ENCODE measurements around the gene C6orf141. TPM values are rescaled to one million over a fixed set of nuclear protein-coding genes. Genes with fewer than 3 reads are reported as not detected.

C6orf141 gene
- polyA plus RNA-seq, 1 donor (not counting 4 experiments of a cell fraction or from before 2014, with no cell fraction given): 51.6 TPM

GRCh38 chr6:49541936-49542335 is 8.5 kb upstream of the C6orf141 start:
- FAIRE-seq (peak; percentile 51), DNase-seq (ENCODE audit: low read depth, low spot score) (no peak)
- dilution Hi-C loops (cut with MboI; ENCODE audit: extremely low pct_ligation_motif_present, low sequenced_read_pairs): no loop called here
- Histone ChIP-seq H3K9ac (ENCODE audit: control insufficient read depth, extremely low read depth, insufficient read depth, low read length) (peak overlapping the region; percentile 73), H4K20me1 (ENCODE audit: control insufficient read depth, extremely low read depth, insufficient read depth, low read length) (no peaks in the 10 kb centered on the region), H3K4me2 (ENCODE audit: control insufficient read depth, extremely low read depth, insufficient read depth, low read depth, low read length) (peak overlapping the region; percentile 72), H3K27ac (ENCODE audit: control insufficient read depth, insufficient read depth, low read length) (peak overlapping the region; percentile 97), H3K4me3 (ENCODE audit: control insufficient read depth in 2 of 3, extremely low read depth in 1 of 3, insufficient read depth in 2 of 3, low read depth in 1 of 3, low read length in 3 of 3) (peak overlapping the region in 1 of 3 experiments; percentile 48), H3K36me3 (ENCODE audit: control insufficient read depth in 2 of 2, extremely low read depth in 1 of 2, insufficient read depth in 2 of 2, low read length in 2 of 2) (no peaks in the 10 kb centered on the region), H3K4me1 (ENCODE audit: control insufficient read depth, extremely low read depth, insufficient read depth, low read length) (peaks cover 17% of the 10 kb centered on the region), H3K9me1 (ENCODE audit: control insufficient read depth, extremely low read depth, insufficient read depth, low read length) (no peaks in the 10 kb centered on the region), H3K27me3 (ENCODE audit: control insufficient read depth, extremely low read depth, insufficient read depth, low read length) (no peaks in the 10 kb centered on the region), H2AFZ (ENCODE audit: control insufficient read depth, low read length) (no peak overlapping the region), H3K79me2 (ENCODE audit: control insufficient read depth, insufficient read depth, low read length) (no peaks in the 10 kb centered on the region), H3K9me3 (ENCODE audit: control insufficient read depth, low read depth, low read length) (no peaks in the 10 kb centered on the region)
- TF ChIP-seq CTCF (optimal IDR thresholded peaks at IDR 0.05 in 1 of 3, IDR thresholded peaks at IDR 0.05 in 1 of 3, conservative IDR thresholded peaks at IDR 0.05 in 1 of 3; ENCODE audit: extremely low read depth in 1 of 3, insufficient read depth in 2 of 3, low read length in 3 of 3): no peak
- TF ChIP-seq EZH2 (IDR thresholded peaks at IDR 0.05; ENCODE audit: low read length): no peak

DNA sequence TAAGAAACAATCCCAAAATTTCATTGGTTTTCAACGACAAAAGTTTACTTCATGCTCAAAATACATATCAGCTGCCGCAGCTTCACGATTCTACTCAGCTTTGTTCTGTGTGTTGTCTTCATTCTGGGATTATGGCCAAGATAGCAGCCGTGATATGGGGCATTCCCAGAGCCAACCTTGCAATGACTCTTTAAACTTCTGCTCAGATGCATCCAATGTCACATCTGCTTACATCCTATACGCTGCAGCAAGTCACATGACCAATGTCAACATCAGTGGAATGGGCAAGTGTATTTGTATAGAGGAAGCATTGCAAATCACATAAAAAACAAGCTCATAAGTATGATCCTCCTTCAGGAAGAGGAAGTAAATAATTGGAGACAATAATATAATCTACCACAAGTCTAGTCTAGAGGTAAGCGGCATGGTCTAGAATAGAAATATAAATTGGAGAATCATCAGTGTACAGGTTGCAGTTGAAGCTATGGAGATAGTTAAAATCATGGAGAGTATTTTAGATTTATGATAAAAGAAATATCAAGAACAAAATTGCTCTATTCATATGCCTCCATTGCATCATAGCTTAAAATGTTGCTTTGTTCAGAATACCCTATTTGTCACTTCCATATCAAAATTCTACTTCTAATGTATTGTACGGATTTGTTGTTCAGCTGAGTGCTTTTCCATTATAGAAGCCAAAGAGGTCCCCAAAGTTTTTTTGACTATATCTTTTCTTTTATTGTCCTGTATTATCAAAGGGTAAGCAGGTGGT is 7.2 kb upstream of the C6orf141 start:
- Histone ChIP-seq H3K4me3 (ENCODE audit: control insufficient read depth in 2 of 3, extremely low read depth in 1 of 3, insufficient read depth in 2 of 3, low read depth in 1 of 3, low read length in 3 of 3) (no peak overlapping the region), H2AFZ (ENCODE audit: control insufficient read depth, low read length) (no peak overlapping the region), H3K36me3 (ENCODE audit: control insufficient read depth in 2 of 2, extremely low read depth in 1 of 2, insufficient read depth in 2 of 2, low read length in 2 of 2) (no peaks in the 10 kb centered on the region), H3K79me2 (ENCODE audit: control insufficient read depth, insufficient read depth, low read length) (no peaks in the 10 kb centered on the region), H3K9ac (ENCODE audit: control insufficient read depth, extremely low read depth, insufficient read depth, low read length) (no peak overlapping the region), H3K9me1 (ENCODE audit: control insufficient read depth, extremely low read depth, insufficient read depth, low read length) (no peaks in the 10 kb centered on the region), H3K4me1 (ENCODE audit: control insufficient read depth, extremely low read depth, insufficient read depth, low read length) (peaks cover 17% of the 10 kb centered on the region), H3K4me2 (ENCODE audit: control insufficient read depth, extremely low read depth, insufficient read depth, low read depth, low read length) (no peak overlapping the region), H4K20me1 (ENCODE audit: control insufficient read depth, extremely low read depth, insufficient read depth, low read length) (no peaks in the 10 kb centered on the region), H3K27me3 (ENCODE audit: control insufficient read depth, extremely low read depth, insufficient read depth, low read length) (no peaks in the 10 kb centered on the region), H3K27ac (ENCODE audit: control insufficient read depth, insufficient read depth, low read length) (no peak overlapping the region), H3K9me3 (ENCODE audit: control insufficient read depth, low read depth, low read length) (no peaks in the 10 kb centered on the region)
- DNase-seq (ENCODE audit: low read depth, low spot score) (no peak), FAIRE-seq (no peak)
- dilution Hi-C loops (cut with MboI; ENCODE audit: extremely low pct_ligation_motif_present, low sequenced_read_pairs): no loop called here
- no peak for TF ChIP-seq CTCF (optimal IDR thresholded peaks at IDR 0.05 in 1 of 3, IDR thresholded peaks at IDR 0.05 in 1 of 3, conservative IDR thresholded peaks at IDR 0.05 in 1 of 3; ENCODE audit: extremely low read depth in 1 of 3, insufficient read depth in 2 of 3, low read length in 3 of 3)
- TF ChIP-seq EZH2 (IDR thresholded peaks at IDR 0.05; ENCODE audit: low read length): no peak

Data from keratinocyte (primary cell).